Neural progenitor cell (in vitro differentiated cells): ENCODE measurements around the gene GNPTAB.

Experiments used
- CTCF ChIP-seq: fragments of 200-600 bp; sonication (generic); IDR thresholded peaks from 2 replicates; pipeline ENCODE4 v1.5.1; 2017; ENCODE audit warnings: antibody characterized with exemption, mild to moderate bottlenecking
- EZH2 ChIP-seq: fragments of 200-600 bp; sonication (generic); IDR thresholded peaks from 2 replicates; pipeline ENCODE4 v1.6.1; 2017; ENCODE audit warnings: antibody characterized with exemption, mild to moderate bottlenecking, moderate library complexity
- EZH2phosphoT487 ChIP-seq: fragments of 200-600 bp; sonication (generic); IDR thresholded peaks from 2 replicates; pipeline ENCODE4 v1.6.1; 2017; ENCODE audit warnings: antibody characterized with exemption

- TF ChIP-seq EZH2, result no peak
- TF ChIP-seq CTCF, result no peak
- no peak for TF ChIP-seq EZH2phosphoT487
Measured at GRCh38 chr12:101750152-101750551, 80.6 kb downstream of the GNPTAB start.
